Choroid plexus epithelial cell (primary cell): ENCODE measurements around the gene KRTAP10-6.

ENCODE experiments used
- DNase-seq: peaks from one replicate; pipeline ENCODE4 v3.0.0-alpha.2; 2010; ENCODE audit warnings: low read depth
- H3K4me3 ChIP-seq: 2 replicates; pipeline ENCODE4 v1.5.1; 2011; ENCODE audit warnings: low read depth, mild to moderate bottlenecking, control low read depth, low read length, moderate library complexity
- TF ChIP-seq, protein P1 (sequence below): conservative IDR thresholded peaks from 2 replicates; pipeline ENCODE4 v1.5.1; 2011; ENCODE audit warnings: low read depth, mild to moderate bottlenecking, control low read depth, inconsistent platforms, low read length, moderate library complexity

The KRTAP10-6 gene

DNA sequence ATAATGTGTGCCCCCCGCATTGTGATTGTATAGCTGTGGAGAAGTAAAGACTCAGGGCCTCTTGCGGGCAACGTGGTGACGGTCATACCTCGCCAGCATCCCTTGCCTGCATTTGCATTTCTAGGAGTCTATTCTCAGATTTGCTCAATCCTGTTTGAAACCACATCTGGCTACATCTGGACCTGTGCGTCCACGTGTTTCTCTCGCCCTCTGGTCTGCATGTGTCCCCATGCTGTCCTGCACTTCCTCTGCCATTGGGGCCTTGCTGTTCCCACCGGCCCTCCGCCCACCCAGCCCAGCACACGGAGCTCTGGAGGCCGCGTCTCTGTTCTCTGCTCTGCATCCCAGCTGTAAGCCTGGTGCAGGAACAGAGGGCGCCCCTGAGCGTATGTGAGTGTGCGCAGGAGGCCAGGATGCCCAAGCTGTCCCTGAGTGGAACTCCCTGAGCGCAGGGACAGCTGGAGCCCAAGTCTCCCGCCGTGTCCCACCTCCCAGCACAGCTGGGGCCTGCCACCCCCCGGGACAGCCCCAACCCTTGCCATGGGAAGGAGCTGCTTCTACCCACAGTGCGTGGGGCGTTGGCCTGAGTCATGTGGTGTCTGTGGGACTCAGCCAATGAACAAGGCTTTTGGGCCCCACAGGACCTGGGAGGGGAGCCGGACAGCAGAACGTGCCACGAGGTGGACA is 42.6 kb downstream of the KRTAP10-6 start:
- no peak for DNase-seq
- H3K4me3 ChIP-seq: no peak overlapping the region

DNA sequence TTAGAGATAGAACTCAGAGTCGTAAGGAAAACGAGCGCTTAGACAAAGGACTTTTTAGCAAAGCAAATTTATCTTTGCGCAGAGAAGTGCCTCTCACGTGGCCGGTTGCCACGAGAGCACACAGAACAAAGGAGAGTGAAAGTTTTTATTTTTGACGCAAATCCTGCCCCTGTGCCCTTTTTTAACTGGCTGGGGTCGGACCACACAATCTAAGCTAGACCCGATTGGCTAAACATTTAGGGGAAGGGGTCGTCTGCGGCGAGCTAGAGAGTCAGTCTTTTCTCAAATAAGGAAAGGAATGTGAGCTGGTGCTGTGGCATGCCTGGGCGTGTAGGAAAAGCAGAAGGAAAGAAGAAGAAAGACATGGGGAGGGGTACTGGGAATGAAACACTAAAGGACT is 43.4 kb downstream of the KRTAP10-6 start:
- TF ChIP-seq, protein P1, sequence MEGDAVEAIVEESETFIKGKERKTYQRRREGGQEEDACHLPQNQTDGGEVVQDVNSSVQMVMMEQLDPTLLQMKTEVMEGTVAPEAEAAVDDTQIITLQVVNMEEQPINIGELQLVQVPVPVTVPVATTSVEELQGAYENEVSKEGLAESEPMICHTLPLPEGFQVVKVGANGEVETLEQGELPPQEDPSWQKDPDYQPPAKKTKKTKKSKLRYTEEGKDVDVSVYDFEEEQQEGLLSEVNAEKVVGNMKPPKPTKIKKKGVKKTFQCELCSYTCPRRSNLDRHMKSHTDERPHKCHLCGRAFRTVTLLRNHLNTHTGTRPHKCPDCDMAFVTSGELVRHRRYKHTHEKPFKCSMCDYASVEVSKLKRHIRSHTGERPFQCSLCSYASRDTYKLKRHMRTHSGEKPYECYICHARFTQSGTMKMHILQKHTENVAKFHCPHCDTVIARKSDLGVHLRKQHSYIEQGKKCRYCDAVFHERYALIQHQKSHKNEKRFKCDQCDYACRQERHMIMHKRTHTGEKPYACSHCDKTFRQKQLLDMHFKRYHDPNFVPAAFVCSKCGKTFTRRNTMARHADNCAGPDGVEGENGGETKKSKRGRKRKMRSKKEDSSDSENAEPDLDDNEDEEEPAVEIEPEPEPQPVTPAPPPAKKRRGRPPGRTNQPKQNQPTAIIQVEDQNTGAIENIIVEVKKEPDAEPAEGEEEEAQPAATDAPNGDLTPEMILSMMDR: no peak
- no peak overlapping the region for H3K4me3 ChIP-seq
- DNase-seq: no peak

More for the DNA sequence above, 42.6 kb downstream of the KRTAP10-6 start:
- TF ChIP-seq, protein P1: no peak

DNA sequence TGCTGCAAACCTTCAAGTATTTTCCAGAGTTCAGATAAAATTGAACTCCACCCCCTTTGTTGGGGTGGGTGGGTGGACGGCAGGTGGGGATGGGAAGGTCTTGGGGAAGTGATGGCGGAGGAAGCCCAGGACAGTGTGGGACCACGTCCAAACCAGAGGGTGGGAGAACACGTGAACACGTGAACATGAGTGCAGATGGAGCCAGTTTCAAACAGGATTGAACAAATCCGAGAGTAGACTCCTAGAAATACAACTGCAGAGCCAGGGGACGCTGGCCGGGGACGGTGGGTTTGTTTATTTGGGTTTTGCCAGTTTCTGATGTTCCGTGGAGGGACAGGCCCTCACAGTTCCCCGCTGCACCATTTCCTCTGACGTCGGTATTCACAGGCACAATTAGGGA is 43.9 kb downstream of the KRTAP10-6 start:
- TF ChIP-seq, protein P1: no peak
- no peak for DNase-seq

DNA sequence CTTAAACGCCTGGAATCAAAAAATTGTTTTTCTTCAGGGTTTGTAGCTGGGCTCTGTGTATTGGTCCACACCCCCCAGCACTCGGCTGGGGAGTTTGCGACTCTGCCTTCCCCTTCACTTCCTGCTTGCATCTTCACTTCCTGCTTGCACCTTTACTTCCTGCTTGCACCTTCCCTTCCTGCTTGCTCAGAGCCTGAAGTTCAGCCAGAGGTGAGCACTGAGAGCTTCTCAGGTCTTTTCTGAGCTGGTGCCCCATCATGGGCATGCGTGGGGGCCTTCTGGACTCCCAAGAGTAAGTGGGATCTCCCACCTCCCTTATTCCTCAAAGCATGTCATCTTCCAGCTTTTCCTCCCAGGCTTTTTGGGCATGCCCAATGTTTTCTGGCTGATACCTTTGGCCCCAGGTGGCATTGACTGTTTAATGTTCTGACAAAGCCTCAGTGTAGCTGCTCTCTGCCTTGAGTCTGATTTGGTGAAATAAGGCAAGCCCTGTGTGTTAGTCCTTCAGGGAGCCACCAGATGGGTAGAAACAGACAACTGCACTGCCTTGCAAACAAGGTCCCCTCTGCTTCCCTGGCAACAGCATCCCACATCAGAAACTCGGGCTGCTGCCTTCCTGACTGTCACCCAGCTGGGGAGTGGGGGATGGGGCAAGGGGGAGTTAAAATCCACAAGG is 44.5 kb downstream of the KRTAP10-6 start:
- TF ChIP-seq, protein P1: no peak
- DNase-seq: no peak
- no peak overlapping the region for H3K4me3 ChIP-seq

More for the DNA sequence above, 43.9 kb downstream of the KRTAP10-6 start:
- no peak overlapping the region for H3K4me3 ChIP-seq

DNA sequence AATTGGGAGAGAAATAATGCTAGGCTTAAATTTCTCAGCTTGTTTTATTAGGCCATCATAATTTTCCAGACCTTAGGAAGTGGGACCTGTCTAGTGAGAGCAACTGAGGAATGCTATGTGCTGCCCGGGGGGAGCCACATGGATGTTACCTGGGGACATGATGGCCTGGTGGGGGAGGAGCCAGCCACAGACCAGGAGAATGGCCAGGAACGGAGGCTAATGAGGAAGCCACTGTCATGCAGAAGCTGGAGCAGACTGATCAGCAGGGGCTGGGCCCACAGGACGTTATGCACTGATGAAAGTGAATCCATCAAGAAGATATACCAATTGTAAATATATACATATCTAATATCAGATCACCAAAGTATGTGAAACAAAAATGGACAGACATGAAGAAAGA is 47.7 kb downstream of the KRTAP10-6 start:
- TF ChIP-seq, protein P1: no peak
- DNase-seq: no peak
- no peak overlapping the region for H3K4me3 ChIP-seq

DNA sequence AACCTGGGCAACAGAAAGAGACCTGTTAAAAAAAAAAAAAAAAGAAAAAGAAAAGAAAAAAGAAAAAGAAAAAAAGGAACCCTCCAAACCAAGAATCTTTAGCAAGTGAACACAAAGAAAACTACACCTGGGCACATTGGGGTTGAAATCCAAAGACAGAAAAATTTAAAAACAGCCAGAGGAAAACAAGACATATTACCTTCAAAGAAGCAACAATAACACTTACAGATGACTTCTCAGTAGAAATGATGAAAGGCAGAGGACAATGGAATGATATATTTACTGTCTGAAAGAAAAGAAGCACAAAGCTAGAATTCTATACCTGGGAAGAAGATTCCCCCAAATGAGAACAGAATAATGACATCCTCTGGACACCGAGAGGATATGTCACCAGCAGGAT is 49.6 kb downstream of the KRTAP10-6 start:
- no peak overlapping the region for H3K4me3 ChIP-seq
- no peak for DNase-seq
- TF ChIP-seq, protein P1: no peak
